ENCODE data around the gene IPO9. TPM values are rescaled to one million over a fixed set of nuclear protein-coding genes. Genes with fewer than 3 reads are reported as not detected.
"Not testable (repeated sequence)": the region's sequence is repeated elsewhere in the genome, so short reads cannot be mapped to it uniquely, and the experiment has no call there.

Gene IPO9
- total RNA-seq, 2 donors from 2014 or later: 54.3 to 70.2 TPM

DNA sequence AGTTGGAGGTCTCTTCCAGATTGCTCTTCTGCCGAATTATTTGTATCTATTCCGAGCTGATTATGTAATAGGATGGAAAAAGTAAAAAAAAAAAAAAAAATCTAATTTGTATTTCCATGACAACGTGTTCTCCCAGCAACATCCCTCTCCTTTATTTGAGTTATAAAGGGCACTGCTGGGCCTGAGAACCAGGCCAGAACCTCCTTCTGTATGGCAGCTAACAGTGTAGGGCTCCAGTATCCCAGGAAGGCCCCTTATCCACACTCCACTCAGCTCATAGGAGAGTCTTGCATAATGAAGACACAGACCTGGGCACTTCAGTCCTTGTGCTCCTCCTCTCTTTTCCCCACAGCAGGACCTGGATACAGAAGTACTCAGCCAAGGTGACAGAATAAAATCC lies 3.7 kb upstream of the IPO9 start:
- H3K9me3 Mint-ChIP-seq: no peaks in the 10 kb centered on the region
- H3K36me3 Mint-ChIP-seq (ENCODE audit: low read depth): peaks cover 10% of the 10 kb centered on the region
- no peak overlapping the region for H3K4me3 Mint-ChIP-seq
- no peak for ATAC-seq (replicated peaks)
- H3K27ac Mint-ChIP-seq: no peak overlapping the region
- H3K4me1 Mint-ChIP-seq: peaks cover 8% of the 10 kb centered on the region
- no peaks in the 10 kb centered on the region for H3K27me3 Mint-ChIP-seq

- Mint-ChIP-seq H3K4me1 (peaks cover 22% of the 10 kb centered on the region), H3K27me3 (no peaks in the 10 kb centered on the region), H3K36me3 (ENCODE audit: low read depth) (peaks cover 13% of the 10 kb centered on the region), H3K4me3 (no peak overlapping the region), H3K27ac (no peak overlapping the region), H3K9me3 (no peaks in the 10 kb centered on the region)
- ATAC-seq (replicated peaks): no peak
Measured at GRCh38 chr1:201826830-201827229, 2.1 kb upstream of the IPO9 start.

GRCh38 chr1:201827321-201828216 lies 1.4 kb upstream of the IPO9 start:
- no peaks in the 10 kb centered on the region for H3K9me3 Mint-ChIP-seq
- peak overlapping the region; percentile 87 for H3K4me3 Mint-ChIP-seq
- peaks cover 22% of the 10 kb centered on the region for H3K4me1 Mint-ChIP-seq
- H3K27me3 Mint-ChIP-seq: no peaks in the 10 kb centered on the region
- no peak for ATAC-seq (replicated peaks)
- peaks cover 13% of the 10 kb centered on the region for H3K36me3 Mint-ChIP-seq (ENCODE audit: low read depth)
- H3K27ac Mint-ChIP-seq: no peak overlapping the region

DNA sequence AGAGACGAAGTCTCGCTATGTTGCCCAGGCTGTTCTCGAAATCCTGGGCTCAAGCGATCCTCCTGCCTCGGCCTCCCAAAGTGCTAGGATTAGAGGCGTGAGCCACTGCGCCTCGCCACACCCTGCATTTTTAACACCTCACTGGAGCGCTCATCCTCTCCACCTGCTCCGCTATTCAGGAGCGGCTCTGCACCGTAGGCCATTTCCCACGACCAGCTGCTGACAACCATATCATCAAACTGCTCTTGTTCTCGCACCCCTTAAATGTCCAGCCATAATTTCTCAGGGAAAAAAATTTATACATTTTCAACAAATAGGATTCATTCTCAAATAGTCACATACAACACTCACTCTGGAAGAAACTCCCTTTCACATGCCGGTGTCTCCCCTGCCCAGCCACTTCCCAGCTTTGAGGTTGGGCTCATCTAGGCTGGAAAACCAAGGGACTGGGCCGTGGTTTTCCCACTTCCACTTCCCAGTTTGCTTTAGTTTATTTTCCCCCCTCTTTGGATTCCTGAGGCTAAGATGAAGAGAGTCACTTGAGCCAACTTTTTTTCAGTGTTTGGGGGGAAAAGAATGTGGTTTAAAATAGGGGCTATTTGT lies 639 bp upstream of the IPO9 start:
- Mint-ChIP-seq H3K36me3 (ENCODE audit: low read depth) (peaks cover 13% of the 10 kb centered on the region), H3K9me3 (no peaks in the 10 kb centered on the region), H3K27ac (peak overlapping the region; percentile 88), H3K27me3 (no peaks in the 10 kb centered on the region), H3K4me3 (peak overlapping the region; percentile 87), H3K4me1 (peaks cover 22% of the 10 kb centered on the region)
- no peak for ATAC-seq (replicated peaks)

- Mint-ChIP-seq H3K4me3 (peak overlapping the region; percentile 87), H3K27ac (no peak overlapping the region), H3K36me3 (ENCODE audit: low read depth) (peaks cover 38% of the 10 kb centered on the region), H3K27me3 (no peaks in the 10 kb centered on the region), H3K4me1 (peaks cover 27% of the 10 kb centered on the region), H3K9me3 (no peaks in the 10 kb centered on the region)
- no peak for ATAC-seq (replicated peaks)
Measured at GRCh38 chr1:201831371-201831770, 2.4 kb downstream of the IPO9 start.

DNA sequence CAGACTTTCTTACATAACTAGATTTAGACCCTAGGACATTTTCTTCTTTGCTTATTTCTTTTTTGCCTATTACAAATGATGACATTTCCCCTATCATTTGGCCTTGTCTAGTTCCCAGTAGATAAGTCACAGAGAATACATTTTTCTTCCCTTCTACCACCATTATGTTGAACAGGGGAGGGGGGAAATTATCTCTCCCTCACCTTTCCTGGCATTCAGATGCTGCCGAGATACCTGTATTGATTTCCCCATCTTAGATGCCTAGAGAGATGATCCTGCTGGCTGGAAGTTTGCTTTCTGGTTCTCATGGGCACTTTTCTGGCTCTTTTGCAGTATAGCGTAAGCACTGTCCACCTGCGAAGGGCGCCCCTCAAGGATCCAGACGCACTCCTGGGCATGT lies 5.7 kb downstream of the IPO9 start:
- Mint-ChIP-seq H3K36me3 (ENCODE audit: low read depth) (peaks cover 60% of the 10 kb centered on the region), H3K27me3 (no peaks in the 10 kb centered on the region), H3K4me1 (peaks cover 22% of the 10 kb centered on the region), H3K4me3 (no peak overlapping the region), H3K9me3 (no peaks in the 10 kb centered on the region), H3K27ac (no peak overlapping the region)
- ATAC-seq (replicated peaks): no peak

- Mint-ChIP-seq H3K27ac (no peak overlapping the region), H3K4me1 (peaks cover 15% of the 10 kb centered on the region), H3K4me3 (no peak overlapping the region), H3K36me3 (ENCODE audit: low read depth) (peaks cover 55% of the 10 kb centered on the region), H3K27me3 (no peaks in the 10 kb centered on the region), H3K9me3 (no peaks in the 10 kb centered on the region)
- ATAC-seq (replicated peaks): no peak
Measured at GRCh38 chr1:201838381-201838780, 9.4 kb downstream of the IPO9 start.

DNA sequence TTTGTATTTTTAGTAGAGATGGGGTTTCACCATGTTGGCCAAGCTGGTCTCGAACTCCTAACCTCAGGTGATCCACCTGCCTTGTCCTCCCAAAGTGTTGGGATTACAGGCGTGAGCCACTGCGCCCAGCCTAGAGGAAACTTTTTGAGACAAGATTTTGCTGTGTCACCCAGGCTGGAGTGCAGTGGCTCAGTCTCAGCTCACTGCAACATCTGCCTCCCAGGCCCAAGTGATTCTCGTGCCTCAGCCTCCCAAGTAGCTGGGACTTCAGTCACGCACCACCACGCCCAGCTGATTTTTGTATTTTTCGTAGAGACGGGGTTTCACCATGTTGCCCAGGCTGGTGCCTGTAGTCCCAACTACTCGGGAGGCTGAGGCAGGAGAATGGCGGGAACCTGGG lies 10.1 kb downstream of the IPO9 start:
- not testable (repeated sequence) for ATAC-seq (replicated peaks)

DNA sequence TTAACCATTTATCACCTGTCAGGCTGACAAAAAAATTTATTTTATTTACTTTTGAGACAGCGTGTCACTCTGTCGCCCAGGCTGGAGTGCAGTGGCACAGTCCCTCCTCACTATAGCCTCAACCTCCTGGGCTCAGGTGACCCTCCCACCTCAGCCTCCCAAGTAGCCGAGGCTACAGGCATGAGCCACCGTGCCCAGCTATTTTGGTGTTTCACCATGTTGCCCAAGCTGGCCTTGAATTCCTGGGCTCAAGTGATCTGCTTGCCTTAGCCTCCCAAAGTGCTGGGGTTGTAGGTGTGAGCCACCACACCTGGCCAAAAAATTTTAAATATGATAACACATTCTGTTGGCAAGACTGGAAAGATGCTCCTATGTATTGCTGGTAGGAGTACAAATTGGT lies 11.1 kb downstream of the IPO9 start:
- no peak for ATAC-seq (replicated peaks)
- Mint-ChIP-seq H3K4me1 (peaks cover 10% of the 10 kb centered on the region), H3K36me3 (ENCODE audit: low read depth) (peaks cover 43% of the 10 kb centered on the region), H3K4me3 (no peak overlapping the region), H3K27ac (no peak overlapping the region), H3K27me3 (no peaks in the 10 kb centered on the region), H3K9me3 (no peaks in the 10 kb centered on the region)

More for the DNA sequence above, 10.1 kb downstream of the IPO9 start:
- H3K4me1 Mint-ChIP-seq: peaks cover 14% of the 10 kb centered on the region
- peaks cover 53% of the 10 kb centered on the region for H3K36me3 Mint-ChIP-seq (ENCODE audit: low read depth)
- H3K9me3 Mint-ChIP-seq, H3K4me3 Mint-ChIP-seq, H3K27me3 Mint-ChIP-seq, H3K27ac Mint-ChIP-seq: not testable (repeated sequence)

GRCh38 chr1:201840490-201840889 lies 11.5 kb downstream of the IPO9 start:
- Mint-ChIP-seq H3K36me3 (ENCODE audit: low read depth) (peaks cover 39% of the 10 kb centered on the region), H3K9me3 (no peaks in the 10 kb centered on the region), H3K27me3 (no peaks in the 10 kb centered on the region), H3K4me1 (peaks cover 10% of the 10 kb centered on the region), H3K27ac (no peak overlapping the region), H3K4me3 (no peak overlapping the region)
- no peak for ATAC-seq (replicated peaks)

GRCh38 chr1:201841265-201841912 lies 12.4 kb downstream of the IPO9 start:
- ATAC-seq (replicated peaks): no peak
- no peak overlapping the region for H3K4me3 Mint-ChIP-seq
- H3K27ac Mint-ChIP-seq: no peak overlapping the region
- H3K27me3 Mint-ChIP-seq: no peaks in the 10 kb centered on the region
- peaks cover 30% of the 10 kb centered on the region for H3K36me3 Mint-ChIP-seq (ENCODE audit: low read depth)
- H3K4me1 Mint-ChIP-seq: peaks cover 10% of the 10 kb centered on the region
- H3K9me3 Mint-ChIP-seq: no peaks in the 10 kb centered on the region

DNA sequence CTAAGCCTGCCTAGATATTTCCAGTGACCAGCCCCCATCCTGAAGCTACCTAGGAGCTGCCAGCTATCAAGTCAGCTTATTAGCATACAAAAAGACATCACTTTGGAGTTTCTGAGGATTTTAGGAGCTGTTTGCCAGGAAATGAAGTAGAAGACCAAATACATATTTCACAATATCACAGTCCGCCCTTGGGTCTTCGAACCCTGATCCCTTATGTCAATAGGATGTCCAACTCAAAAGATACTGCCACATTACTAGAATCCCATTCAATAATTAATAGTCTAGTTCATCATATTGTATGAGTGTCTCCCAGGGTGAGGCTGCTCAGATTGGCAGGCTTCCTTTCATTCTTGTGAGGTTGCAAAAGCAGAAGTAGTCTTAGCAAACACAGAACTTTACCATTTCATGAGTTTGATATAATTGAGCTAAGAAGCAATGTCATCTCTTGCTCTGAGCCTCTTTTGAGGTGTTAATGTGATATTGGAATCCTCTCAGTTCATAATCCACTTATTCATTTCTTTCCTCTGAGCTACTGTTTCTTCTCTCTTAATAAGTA lies 13.6 kb downstream of the IPO9 start:
- Mint-ChIP-seq H3K27me3 (no peaks in the 10 kb centered on the region), H3K27ac (no peak overlapping the region), H3K9me3 (no peaks in the 10 kb centered on the region), H3K36me3 (ENCODE audit: low read depth) (peaks cover 25% of the 10 kb centered on the region), H3K4me1 (peaks cover 10% of the 10 kb centered on the region), H3K4me3 (no peak overlapping the region)
- no peak for ATAC-seq (replicated peaks)

DNA sequence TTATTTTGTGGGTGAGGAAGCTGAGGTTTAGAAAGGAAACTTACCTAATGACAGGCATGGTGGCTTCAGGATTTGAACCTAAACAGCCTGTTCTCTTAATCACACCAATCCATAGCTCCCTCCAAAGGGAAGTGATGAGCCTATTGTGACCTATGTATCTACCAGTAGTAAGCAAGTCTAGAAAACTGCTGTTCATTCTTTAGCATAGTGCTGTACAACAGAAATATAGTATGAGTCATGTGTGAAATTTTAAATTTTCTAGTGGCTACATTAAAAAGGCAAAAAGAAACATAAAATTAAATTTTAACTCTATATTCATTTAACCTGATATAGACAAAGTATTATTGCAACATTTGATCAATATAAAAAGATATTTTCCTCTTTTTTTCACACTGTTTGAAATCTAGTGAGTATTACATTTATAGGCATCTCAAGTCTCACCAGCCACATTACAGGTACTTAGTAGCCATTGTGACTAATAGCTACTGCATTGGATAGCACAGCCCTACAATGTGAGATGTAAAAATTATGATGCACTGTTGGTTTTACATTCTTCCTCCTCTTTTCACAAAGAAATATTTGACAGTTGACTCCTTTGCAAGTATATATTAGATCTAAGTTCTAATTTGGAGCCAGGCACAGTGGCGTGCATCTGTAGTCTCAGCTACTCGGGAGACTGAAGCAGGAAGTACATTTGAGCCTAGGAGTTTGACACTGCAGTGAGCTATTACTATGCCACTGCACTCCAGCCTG lies 16.6 kb downstream of the IPO9 start:
- H3K27me3 Mint-ChIP-seq: no peaks in the 10 kb centered on the region
- no peak overlapping the region for H3K27ac Mint-ChIP-seq
- peaks cover 39% of the 10 kb centered on the region for H3K36me3 Mint-ChIP-seq (ENCODE audit: low read depth)
- no peak for ATAC-seq (replicated peaks)
- H3K4me1 Mint-ChIP-seq: peaks cover 13% of the 10 kb centered on the region
- no peaks in the 10 kb centered on the region for H3K9me3 Mint-ChIP-seq
- H3K4me3 Mint-ChIP-seq: no peak overlapping the region

GRCh38 chr1:201847150-201847549 lies 18.2 kb downstream of the IPO9 start:
- no peak overlapping the region for H3K4me3 Mint-ChIP-seq
- ATAC-seq (replicated peaks): no peak
- H3K27ac Mint-ChIP-seq: peak overlapping the region; percentile 26
- H3K36me3 Mint-ChIP-seq (ENCODE audit: low read depth): peaks cover 51% of the 10 kb centered on the region
- no peaks in the 10 kb centered on the region for H3K27me3 Mint-ChIP-seq
- H3K9me3 Mint-ChIP-seq: no peaks in the 10 kb centered on the region
- H3K4me1 Mint-ChIP-seq: peaks cover 13% of the 10 kb centered on the region

Data from activated T-helper 17 cell treated with anti-CD3 and anti-CD28 coated beads, Interleukin-2, amount 50 U/mL, for 72 hours (primary cell).